Measurements from ENCODE around the gene ZNHIT1.
A peak's percentile ranks its signal among the peaks of the same experiment; 100 is the strongest.

Gene ZNHIT1

DNA sequence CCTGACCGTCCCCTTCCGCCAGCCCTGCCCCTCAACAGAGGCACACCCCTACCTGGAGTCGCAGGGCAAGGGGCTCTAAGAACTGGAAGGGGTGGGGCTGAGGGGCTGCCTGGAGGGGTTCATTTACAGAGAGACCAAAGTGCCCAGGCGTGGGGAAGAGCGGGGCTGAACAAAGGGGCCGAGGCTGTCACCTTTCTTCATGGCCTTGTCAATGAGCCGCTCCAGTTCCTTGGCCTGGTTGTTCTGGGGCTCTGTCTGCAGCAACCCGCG lies 21.9 kb downstream of the ZNHIT1 start:
- H3K27me3 ChIP-seq (ENCODE audit: insufficient read depth, poor library complexity, severe bottlenecking) = no peaks in the 10 kb centered on the region
- no peak for TF ChIP-seq POLR2AphosphoS5 (IDR thresholded peaks at IDR 0.05; ENCODE audit: low read depth)
- no peak for TF ChIP-seq GABPA (IDR thresholded peaks at IDR 0.05; ENCODE audit: low read depth)
- TF ChIP-seq, protein P1, sequence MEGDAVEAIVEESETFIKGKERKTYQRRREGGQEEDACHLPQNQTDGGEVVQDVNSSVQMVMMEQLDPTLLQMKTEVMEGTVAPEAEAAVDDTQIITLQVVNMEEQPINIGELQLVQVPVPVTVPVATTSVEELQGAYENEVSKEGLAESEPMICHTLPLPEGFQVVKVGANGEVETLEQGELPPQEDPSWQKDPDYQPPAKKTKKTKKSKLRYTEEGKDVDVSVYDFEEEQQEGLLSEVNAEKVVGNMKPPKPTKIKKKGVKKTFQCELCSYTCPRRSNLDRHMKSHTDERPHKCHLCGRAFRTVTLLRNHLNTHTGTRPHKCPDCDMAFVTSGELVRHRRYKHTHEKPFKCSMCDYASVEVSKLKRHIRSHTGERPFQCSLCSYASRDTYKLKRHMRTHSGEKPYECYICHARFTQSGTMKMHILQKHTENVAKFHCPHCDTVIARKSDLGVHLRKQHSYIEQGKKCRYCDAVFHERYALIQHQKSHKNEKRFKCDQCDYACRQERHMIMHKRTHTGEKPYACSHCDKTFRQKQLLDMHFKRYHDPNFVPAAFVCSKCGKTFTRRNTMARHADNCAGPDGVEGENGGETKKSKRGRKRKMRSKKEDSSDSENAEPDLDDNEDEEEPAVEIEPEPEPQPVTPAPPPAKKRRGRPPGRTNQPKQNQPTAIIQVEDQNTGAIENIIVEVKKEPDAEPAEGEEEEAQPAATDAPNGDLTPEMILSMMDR (IDR thresholded peaks at IDR 0.05; ENCODE audit: insufficient read depth, low read length) = no peak
- TF ChIP-seq SPI1 (IDR thresholded peaks at IDR 0.05; ENCODE audit: borderline replicate concordance, low read depth) = no peak
- TF ChIP-seq, protein P2, sequence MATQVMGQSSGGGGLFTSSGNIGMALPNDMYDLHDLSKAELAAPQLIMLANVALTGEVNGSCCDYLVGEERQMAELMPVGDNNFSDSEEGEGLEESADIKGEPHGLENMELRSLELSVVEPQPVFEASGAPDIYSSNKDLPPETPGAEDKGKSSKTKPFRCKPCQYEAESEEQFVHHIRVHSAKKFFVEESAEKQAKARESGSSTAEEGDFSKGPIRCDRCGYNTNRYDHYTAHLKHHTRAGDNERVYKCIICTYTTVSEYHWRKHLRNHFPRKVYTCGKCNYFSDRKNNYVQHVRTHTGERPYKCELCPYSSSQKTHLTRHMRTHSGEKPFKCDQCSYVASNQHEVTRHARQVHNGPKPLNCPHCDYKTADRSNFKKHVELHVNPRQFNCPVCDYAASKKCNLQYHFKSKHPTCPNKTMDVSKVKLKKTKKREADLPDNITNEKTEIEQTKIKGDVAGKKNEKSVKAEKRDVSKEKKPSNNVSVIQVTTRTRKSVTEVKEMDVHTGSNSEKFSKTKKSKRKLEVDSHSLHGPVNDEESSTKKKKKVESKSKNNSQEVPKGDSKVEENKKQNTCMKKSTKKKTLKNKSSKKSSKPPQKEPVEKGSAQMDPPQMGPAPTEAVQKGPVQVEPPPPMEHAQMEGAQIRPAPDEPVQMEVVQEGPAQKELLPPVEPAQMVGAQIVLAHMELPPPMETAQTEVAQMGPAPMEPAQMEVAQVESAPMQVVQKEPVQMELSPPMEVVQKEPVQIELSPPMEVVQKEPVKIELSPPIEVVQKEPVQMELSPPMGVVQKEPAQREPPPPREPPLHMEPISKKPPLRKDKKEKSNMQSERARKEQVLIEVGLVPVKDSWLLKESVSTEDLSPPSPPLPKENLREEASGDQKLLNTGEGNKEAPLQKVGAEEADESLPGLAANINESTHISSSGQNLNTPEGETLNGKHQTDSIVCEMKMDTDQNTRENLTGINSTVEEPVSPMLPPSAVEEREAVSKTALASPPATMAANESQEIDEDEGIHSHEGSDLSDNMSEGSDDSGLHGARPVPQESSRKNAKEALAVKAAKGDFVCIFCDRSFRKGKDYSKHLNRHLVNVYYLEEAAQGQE (IDR thresholded peaks at IDR 0.05; ENCODE audit: insufficient replicate concordance, low read depth) = no peak
- no peak for DNase-seq (ENCODE audit: low read depth in 1 of 2, low spot score in 1 of 2)
- no peak overlapping the region for H3K27ac ChIP-seq (replicated peaks)
- no peak overlapping the region for H3K4me3 ChIP-seq (replicated peaks; ENCODE audit: insufficient read depth, low read length)

DNA sequence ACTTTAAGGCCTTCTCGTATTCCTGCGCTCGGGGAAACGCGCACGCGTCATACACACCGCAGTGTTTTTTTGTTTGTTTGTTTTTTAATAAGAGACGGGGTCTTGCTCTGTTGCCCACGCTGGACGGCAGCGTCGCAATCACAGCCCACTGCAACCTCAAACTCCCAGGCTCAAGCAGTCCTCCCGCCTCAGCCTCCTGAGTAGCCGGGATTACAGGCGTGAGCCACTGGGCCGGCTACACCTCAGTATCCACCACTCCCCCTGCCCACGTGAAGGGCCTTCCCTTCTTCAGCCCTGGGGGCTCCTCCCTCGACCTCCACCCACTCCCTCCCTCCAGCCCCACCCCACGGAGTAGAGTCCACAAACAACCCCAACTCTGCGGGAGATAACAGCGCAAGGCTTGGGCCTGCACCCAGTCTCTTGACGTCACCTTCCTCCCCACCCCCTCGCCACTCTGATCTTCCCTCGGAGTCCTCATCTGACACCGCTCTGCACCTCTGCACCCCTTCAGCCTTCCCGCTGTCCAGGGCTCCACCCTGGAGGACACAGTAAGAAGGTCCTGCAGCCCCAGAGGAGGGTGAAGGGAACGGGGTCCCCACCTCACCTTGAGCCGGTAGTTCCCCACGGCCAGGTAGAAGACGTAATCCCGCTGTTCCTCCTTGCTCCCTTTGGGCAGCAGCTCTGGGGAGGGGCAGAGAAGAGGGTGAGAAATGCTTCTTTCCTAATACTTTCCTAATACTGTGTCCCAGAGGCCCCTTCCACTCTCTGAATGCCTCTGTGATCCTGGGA lies 22.5 kb downstream of the ZNHIT1 start:
- H3K27me3 ChIP-seq (ENCODE audit: insufficient read depth, poor library complexity, severe bottlenecking) = no peaks in the 10 kb centered on the region
- no peak for TF ChIP-seq POLR2AphosphoS5 (IDR thresholded peaks at IDR 0.05; ENCODE audit: low read depth)
- TF ChIP-seq, protein P2 (IDR thresholded peaks at IDR 0.05; ENCODE audit: insufficient replicate concordance, low read depth) = no peak
- peak overlapping the region; percentile 37 for H3K27ac ChIP-seq (replicated peaks)
- no peak overlapping the region for H3K4me3 ChIP-seq (replicated peaks; ENCODE audit: insufficient read depth, low read length)
- no peak for DNase-seq (ENCODE audit: low read depth in 1 of 2, low spot score in 1 of 2)

DNA sequence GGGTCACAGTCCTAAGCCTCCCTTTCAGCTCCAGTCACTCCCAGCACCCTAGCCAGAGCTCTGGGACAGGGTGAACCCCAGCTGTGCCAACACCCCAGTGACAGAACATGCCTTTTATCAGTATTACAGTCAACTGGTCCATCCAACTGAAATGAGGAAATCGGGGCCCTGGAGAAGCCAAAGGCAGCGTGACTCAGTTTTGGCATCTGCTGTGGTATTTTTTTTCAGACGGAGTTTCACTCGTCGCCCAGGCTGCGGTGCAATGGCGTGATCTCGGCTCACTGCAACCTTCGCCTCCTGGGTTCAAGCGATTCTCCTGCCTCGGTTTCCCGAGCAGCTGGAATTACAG lies 23.0 kb downstream of the ZNHIT1 start:
- H3K27me3 ChIP-seq (ENCODE audit: insufficient read depth, poor library complexity, severe bottlenecking) = no peaks in the 10 kb centered on the region
- peak; percentile 41; the same call in 1 of the 2 replicates for TF ChIP-seq SPI1 (IDR thresholded peaks at IDR 0.05; ENCODE audit: borderline replicate concordance, low read depth)
- TF ChIP-seq, protein P2 (IDR thresholded peaks at IDR 0.05; ENCODE audit: insufficient replicate concordance, low read depth) = no peak
- H3K27ac ChIP-seq (replicated peaks) = peak overlapping the region; percentile 37
- DNase-seq (ENCODE audit: low read depth in 1 of 2, low spot score in 1 of 2) = peak in 1 of 2 experiments; percentile 85
- H3K4me3 ChIP-seq (replicated peaks; ENCODE audit: insufficient read depth, low read length) = no peak overlapping the region

DNA sequence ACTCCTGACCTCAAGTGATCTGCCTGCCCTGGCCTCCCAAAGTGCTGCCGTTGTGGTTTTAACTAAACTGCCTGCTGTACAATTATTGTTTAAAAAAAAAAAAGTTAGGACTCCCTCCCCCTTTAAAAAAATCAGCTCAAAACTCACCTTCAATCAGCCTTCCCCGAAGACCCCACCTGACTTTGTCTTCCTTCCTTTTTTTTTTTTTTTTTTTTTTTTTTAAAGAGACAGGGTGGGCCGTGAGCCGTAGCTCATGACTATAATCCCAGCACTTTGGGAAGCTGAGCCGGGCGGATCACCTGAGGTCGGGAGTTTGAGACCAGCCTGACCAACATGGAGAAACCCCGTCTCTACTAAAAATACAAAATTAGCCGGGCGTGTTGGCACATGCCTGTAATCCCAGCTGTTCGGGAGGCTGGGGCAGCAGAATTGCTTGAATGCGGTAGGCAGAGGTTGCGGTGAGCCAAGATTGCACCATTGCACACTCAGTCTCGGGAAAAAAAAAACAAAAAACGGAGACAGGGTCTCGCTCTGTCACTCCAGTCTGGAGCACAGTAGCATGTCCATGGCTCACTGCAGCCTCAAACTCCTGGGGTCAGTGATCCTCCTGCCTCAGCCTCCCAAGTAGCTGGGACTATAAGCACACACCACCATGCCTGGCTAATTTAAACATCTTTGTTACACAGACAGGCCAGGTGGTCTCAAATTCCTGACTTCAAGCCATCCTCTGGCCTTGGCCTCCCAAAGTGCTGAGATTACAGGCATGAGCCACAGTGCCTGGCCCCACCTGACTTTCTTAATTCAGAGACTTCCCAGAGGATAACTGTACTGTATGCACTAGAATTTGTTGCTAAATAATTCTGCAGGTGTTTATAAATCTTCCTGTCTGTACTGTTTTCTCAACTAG lies 23.7 kb downstream of the ZNHIT1 start:
- H3K27ac ChIP-seq (replicated peaks) = peak overlapping the region; percentile 47
- no peak overlapping the region for H3K4me3 ChIP-seq (replicated peaks; ENCODE audit: insufficient read depth, low read length)
- DNase-seq (ENCODE audit: low read depth in 1 of 2, low spot score in 1 of 2) = peak in 1 of 2 experiments; percentile 80
- TF ChIP-seq, protein P1 (IDR thresholded peaks at IDR 0.05; ENCODE audit: insufficient read depth, low read length) = no peak
- TF ChIP-seq POLR2AphosphoS5 (IDR thresholded peaks at IDR 0.05; ENCODE audit: low read depth) = peak; percentile 78
- no peaks in the 10 kb centered on the region for H3K27me3 ChIP-seq (ENCODE audit: insufficient read depth, poor library complexity, severe bottlenecking)
